SIG-M5 treated with dmso at 0.1 percent for 504 hours (cell line): Measurements from ENCODE around the gene GRIN3A.
A peak's percentile ranks its signal among the peaks of the same experiment; 100 is the strongest.

Experiments
- DNase-seq: peaks from one replicate; lab custom pipeline; 2025; ENCODE audit not compliant: unreplicated experiment; lab: John Stamatoyannopoulos, UW

The GRIN3A gene

DNA sequence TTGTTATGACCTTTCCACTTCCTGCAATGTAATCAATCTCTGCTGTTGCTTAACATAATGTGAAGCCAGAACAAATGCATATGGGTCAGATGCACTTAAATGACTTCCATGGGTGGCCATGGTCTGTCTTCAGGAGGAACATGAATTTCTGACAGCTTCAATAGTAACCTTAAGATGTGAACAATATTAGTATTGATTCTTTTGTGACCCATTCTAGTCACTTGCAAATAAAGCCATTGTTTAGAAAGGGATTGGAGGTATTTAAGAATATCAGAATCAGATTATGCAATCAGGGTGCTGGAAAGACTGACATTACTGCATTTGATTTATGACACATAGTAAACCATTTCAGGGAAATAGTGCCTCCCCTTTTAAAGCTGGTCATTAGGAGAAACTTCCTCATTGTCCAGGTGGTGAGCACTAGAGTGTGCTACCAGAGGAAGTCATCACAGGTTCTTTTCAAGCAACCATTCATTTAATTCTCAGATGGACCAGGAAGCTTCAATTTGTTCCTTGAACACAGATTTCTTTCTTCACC, 32.1 kb downstream of the GRIN3A start:
- no peak for DNase-seq

DNA sequence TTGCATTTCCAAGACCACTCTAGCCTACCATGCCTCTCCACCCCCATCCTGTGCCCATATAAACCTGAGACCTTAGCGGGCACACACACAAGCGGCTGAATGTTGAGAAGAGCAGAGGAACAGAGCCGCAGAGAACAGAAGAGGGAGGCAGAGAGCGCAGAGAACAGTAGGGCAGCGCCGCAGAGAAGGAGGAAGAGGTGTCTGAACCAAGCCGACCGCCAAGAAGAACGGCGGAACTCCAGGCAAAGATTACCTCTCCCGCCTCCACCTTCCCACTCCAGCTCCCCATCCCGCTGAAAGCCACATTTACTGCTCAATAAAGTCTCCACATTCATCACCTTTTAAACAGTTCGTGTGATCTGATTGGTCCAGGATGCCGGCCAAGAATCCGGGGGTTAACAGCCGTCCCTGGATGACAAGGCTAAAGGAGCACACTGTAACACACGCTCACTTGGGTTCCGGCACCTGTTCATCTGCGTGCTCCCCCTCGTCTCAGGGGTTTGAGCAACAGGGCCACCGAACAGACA, 33.2 kb downstream of the GRIN3A start:
- DNase-seq, result peak; percentile 23

DNA sequence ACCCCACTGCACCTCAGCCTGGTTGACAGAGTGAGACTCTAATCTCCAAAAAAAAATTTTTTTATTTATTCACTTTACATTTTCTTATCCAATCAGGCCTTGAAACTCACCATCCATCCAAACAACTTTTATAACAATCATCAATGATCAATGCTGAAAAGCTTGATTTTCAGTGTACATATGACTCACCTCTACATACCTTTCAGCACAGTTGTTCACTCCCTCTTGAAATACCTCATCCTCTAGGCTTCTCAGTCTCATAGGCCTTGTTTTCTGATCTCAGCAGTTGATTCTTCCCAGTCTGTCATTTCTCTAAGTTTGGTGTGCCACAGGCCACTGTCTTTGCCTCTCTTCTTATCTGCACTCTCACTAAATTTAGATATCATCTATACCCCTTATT, 36.2 kb downstream of the GRIN3A start:
- DNase-seq, result no peak

DNA sequence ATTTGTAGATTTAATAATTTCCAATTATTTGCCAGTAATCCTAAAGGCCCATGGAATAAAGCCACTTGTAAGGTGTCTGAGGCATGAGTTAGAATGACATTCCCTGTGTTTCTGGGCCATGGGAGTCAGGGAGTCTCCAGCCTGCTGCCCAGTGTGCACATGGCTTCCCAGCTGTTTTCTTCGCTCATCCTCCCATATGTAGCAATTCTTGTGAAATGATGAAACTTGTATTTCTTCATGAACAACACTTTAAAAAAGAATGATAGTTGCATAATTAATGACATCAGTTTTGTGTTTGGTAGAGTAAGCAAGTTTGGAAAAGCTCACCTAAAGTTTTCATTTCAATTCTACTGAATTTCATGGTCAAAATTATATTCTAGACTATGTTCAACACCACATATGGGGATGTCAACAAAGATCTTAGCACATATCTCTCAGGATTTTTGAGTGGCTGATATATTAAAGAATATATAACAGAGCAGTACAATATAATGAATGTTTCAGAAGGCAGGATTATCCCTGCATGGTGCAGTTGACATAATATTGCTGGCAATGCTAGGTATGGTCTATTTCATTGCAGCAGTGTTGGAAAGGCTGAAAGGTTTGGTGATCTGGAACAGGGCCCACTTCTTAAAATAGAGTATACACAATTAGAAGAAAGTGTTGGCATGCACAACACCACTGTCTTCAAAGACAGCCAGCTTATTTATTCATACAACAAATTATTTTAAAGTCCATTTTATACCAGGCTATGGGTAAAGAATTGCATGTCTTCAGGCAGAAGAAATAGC, 44.7 kb downstream of the GRIN3A start:
- DNase-seq, result no peak

DNA sequence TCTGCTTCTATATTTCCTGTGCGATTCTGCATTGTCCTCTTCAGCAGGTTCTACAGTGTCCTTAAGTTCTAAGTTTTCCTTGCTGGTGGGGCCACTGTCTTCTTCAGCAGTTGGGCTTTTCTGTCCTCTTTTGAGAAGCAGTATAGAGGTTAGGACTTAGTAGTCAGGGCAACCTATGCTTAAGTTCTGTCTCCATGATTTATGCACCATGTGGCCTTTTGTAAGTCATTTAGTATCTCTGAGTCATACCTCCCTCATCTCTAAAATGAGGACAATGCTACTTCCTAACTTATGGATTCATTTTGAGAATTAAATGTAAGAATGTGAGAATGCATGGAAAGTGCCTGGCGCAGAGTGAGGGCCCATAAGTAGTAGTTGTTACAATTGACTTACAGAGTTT, 46.8 kb downstream of the GRIN3A start:
- DNase-seq, result no peak

DNA sequence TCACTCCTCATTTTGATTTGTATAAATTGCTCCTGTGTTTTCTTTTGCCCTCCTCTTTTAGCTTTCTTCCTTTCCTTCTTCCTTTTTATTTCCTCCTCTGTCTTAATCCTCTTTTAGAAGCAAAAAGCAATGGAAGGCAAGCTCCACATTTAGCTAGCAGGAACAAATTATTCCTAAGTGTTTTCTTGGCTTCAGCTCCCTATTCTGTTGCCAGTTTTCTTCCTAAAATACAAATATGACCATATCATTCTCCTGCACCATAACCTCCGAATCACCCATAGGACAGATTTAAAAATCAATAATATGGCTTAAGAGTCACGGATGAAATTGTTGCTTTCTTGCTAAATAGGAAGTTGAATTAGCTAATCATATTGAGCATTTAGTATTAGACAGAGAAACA, 49.4 kb downstream of the GRIN3A start:
- DNase-seq, result no peak

DNA sequence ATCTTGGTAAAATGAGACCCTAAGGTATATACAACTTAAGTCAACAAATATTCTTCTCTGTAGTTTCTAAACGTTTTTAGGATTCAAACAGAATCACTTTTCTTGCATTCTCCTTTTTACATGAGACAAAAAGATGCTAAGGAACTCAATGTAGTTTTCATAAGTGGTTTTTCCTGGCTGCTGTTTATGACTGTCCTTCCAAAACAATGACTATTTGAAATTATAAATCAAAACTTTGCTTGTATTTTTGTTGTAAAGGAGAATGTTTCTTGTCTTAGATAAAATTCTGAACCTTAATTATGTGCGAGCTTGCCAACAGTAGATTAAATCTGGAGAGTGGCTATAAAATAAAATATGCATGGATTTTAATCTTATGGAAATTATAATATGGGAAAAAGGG, 53.8 kb downstream of the GRIN3A start:
- no peak for DNase-seq

DNA sequence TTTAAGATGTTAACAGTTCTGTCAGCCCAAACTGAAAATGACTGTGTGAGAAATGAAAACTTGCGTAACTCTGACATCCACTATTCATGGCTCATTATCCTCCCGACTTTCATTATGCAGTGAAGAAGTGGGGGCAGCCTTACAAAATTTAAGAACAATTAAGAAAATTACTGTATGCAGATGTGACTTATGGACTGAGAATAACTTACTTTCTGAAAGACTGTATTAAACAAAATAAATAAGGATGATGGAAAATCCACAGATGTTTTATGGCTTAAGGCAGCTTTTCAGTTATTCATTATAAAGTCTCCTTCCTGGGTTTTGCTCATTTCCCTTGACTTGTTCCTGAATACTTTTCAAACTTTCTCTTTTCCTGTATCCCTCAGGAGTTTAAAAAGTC, 55.2 kb downstream of the GRIN3A start:
- no peak for DNase-seq

DNA sequence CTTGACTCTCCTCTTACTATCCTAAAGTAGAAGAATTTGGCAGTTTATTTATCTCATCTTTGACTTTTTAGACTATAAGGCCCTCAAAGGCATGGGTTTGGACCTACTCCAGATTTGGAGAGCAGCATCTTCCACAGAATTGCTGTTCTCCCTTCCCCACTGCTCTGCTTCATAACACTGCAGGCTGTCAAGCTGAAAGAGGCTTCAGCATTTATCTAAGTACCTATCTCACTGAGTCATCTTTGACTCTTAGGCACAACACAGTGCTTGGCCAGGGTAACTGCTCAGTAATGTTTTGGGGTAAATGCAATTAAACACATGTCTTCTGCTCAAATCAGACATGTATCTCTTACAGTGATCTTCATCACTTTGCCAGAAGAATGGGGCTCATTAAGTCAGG, 60.6 kb downstream of the GRIN3A start:
- no peak for DNase-seq

DNA sequence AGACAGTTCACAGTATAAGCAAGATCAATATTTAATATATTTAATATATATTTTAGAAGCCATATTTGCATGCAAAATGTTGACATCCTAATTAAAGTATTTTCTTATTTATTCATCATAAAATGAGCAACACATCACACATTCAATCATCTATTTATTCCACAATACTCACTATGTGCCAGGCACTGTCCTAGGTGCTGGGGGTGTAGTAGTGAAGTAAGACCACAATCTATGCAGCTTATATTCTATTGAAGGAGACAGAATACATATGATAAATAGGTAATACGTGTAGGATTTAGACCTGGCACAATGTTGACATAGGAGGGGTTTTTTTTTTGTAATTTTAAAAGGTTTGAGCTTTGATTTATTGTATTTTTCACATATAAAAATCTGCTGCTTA, 63.1 kb downstream of the GRIN3A start:
- DNase-seq, result no peak

DNA sequence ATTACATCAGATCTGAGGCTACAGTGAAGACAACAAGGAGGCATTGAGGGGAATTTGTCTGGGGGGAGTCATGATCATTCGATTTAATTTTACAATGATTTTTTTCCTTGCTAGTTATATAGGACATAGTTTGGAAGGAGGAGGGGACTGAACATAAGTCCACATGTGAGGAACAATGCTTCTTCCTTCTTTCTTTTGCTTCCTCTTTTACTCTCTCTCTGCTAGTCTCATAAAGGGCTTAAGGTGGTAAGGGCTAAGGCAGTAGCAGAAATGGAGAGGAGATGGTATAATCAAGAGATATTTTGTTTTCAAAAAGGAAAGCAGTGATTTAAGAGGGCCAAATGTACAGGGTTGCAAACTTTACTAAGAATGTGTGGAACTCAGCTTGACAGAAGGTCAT, 64.3 kb downstream of the GRIN3A start:
- peak; percentile 6 for DNase-seq

DNA sequence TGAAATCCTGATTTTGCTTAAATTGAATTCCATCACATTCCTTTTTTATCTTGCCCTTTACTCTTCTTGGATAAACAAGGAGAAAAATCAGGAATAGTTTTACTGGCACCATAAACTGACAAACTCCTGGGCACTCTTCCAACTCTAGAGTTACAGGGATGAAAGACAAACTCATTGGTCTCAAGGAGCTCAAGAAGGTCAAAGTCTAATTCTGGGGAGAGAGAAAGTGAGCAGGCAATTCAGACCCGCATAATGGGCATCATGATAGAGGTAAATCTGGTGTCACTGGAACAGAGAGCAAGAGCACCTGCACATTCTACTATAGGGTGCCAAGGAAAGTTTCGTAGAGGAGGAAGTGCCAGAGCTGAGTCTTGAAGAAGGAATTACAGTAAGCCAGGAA, 64.8 kb downstream of the GRIN3A start:
- no peak for DNase-seq

DNA sequence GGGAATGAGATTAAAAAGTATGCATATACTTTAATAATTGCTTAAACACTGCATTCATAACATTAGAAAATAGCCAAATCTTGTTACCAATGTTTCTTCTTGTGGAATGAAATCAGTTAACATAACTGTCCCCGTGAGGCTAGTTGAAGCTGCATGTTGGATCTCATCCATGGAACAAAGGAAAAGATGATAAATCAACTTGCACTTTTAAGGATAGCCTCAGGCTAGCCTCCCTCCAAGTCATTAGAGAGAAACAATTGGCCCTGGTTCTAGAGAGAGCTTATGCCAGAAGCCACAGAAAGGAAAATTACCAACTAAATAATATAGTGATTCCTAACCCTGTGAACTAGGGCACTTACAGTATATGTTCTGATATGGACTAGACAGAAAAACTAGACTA, 66.9 kb downstream of the GRIN3A start:
- DNase-seq, result no peak

DNA sequence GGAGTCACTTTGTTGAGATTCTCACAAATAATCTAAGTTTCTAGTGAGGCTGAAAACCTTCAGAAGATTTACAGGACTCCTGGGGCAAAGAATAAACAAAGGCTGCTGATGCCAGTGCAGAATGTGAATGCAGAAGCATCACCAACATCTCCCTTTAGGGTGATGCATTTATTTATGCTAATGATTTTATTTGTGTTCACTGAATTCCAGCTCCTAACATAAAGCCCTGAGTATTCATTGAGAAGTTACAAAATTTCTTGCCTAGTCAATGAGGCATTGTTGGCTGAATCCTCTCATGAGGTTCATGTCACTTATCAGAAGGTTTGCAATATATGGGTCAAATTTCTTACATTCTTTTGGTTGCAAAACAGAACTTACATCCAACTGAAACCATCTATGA, 70.0 kb downstream of the GRIN3A start:
- no peak for DNase-seq

DNA sequence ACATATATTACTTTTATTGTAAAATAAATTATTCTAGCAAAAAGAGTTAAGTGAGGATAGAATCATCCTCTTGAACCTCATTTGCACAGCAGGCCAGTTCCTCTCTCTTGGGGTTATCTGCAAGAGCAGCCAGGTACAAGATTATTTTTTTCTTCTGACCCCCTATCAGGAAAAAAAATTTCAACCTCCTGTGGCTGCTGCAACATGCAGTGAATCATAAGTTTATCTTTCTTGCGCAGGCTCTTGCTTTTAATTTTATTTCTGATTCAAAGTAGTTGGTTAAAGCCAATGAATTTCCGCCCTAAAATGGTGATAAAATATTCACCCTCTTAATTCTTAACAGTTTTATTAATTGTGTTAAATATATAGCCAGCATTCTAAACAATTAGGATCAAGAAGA, 74.0 kb downstream of the GRIN3A start:
- DNase-seq, result no peak

DNA sequence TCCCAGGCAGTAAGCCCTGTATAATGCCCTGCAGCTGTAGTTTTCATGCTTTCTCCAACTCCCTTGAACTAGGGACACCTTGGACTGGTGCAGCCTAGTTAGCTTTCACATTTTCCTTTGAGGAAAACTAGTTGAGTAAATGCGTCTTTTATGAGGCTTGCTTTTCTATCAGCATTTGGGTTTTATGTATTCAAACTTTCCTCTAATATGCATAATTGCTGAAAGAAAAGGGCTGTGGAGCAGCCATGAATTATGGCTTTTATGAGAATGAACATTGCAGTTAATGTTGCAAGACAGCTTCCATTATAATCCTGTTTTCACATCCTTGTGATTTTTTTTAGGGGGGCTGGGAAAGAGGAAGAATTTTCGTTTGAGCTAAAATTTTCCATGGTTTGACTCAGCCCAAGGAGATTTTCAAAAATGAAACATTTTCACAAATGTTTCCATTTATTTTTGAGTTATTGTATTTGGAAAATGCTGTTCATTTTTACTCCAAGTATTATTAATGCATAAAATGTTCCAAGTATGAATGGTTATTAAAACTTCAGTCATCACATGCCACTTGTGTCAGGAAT, 85.8 kb downstream of the GRIN3A start:
- no peak for DNase-seq

DNA sequence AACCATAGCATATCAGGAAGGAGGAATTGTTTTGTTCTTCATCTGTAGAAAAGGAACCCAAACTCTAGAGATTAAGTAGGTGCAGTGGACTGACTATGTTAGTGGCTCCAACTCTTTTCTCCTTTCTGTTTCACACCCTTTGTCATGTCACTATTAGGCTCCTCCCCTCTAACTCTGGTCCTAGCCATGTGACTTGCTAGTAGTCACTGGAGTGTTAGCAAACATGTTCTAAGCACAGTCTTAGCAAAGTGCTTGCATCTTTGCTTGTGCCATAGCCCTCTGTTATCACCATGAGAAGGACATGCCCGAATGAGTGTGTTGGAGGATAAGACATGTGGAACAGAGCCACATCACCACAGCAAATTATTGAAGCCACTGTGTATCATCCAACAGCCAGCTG, 88.3 kb downstream of the GRIN3A start:
- no peak for DNase-seq

DNA sequence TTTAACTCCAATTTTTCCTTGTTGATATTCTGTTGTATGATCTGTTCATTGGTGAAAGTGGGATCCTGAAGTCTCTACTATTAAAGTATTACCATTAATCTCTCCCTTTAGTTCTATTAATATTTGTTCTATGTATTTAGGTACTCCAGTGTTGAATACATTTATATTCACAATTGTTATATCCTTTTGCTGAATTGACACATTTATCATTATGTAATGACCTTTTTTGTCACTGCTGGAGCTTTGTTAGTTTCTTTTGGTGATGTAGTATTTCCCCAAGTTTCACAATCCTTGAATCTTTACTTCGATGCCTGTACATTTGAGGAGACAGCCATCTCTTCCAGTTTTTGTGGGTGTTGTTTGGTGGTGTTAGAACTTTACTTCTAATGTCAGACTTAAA, 90.0 kb downstream of the GRIN3A start:
- DNase-seq, result no peak

DNA sequence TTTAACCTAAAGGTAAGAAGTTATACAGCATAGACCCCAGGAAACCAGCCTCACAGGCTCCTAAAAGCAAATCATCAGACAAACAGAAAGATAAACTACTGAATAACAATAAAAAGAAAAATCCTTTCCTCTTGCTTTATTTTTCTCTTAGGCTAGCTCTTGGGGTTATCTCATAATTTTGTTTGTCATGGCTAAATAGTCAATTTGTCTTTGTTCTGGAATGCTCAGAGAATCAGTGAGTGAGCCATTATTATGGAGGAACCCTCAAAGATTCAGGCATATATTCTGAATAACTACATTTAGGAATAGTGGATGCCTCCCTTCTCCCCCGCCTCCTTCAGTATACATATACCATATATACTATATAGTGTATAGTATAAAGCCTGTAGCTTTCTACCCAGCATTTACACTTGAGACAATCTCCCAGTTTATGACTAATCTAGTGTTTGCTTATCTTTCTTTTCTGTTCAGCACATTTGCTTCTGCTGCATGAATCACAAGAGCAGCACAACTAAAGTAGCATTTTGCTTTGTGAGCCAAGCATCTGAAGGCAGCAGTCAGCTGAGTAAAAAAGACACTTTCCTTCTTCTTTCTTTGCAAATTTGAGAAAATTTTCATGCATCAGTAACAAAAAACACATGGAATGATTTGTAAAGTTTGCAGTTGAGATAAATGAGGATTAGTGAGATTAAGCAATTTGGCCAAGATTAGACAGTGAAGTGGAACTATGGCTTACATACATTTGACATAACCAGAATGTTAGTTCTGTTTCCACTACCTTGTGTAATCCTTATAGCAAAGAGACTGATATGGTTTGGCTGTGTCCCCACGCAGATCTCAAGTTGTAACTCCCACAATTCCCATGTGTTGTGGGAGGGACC, 98.4 kb downstream of the GRIN3A start:
- DNase-seq, result no peak

DNA sequence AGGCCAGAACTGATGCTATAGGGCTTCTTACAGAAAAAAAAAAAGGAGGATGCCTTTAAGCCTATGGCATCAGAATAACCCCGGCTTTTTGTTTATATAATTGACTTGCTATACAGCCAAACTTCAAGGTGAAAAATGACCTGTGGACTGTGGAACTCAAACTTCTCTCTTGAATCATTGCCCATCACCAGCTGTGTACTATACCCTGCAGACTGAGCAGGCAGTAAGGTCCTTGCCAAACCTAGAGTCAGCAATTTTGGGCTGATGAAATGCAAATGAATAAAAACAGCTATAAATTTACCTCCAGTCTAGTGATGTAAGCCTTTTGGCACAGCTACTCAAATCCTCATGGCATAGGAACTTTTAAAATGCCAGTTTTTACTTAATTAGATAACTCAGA, 99.1 kb downstream of the GRIN3A start:
- no peak for DNase-seq

DNA sequence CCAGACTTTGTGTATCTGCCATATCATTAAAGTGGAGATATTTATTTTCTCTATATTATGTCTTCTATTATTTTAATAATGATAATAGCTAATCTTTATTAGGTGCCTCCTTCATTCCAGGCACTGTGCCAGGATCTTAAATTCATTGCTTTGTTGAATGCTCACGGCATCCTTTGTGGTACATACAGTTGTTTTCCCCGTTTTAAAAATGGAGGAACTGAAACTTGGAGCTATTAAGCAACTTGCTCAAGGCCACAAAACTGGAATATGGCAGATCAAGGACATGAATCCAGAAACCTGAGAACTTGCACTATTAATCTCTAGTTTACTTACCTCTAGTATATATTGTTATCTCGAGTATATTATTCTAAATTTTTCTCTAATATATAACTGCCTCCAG, 102.2 kb downstream of the GRIN3A start:
- peak; percentile 3 for DNase-seq

DNA sequence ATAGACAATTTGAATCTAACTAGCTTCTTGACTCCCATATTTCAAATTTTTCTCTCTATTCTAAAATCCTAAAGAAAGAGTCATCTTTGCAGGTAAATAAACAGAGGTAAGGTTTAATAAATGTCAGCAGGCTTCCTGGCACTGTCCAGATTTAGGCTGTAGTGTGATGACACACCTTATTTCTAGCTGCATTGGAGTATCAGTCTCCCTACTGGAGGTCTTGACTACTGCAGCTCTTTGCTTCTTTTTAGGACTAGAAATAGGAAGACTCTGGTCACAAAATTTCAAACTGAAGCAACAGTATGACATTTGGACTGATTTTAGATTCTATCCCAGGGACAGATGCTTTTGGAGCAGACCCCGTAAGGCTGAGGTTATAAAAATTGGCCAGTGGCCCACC, 103.0 kb downstream of the GRIN3A start:
- no peak for DNase-seq
